ENCODE measurements around the gene TMEM25.
"Not testable (repeated sequence)": the region's sequence is repeated elsewhere in the genome, so short reads cannot be mapped to it uniquely, and the experiment has no call there.

TMEM25 gene

GRCh38 chr11:118532091-118532490 lies 1.1 kb downstream of the TMEM25 start:
- DNase-seq (ENCODE audit: low read depth, low spot score) = no peak

DNA sequence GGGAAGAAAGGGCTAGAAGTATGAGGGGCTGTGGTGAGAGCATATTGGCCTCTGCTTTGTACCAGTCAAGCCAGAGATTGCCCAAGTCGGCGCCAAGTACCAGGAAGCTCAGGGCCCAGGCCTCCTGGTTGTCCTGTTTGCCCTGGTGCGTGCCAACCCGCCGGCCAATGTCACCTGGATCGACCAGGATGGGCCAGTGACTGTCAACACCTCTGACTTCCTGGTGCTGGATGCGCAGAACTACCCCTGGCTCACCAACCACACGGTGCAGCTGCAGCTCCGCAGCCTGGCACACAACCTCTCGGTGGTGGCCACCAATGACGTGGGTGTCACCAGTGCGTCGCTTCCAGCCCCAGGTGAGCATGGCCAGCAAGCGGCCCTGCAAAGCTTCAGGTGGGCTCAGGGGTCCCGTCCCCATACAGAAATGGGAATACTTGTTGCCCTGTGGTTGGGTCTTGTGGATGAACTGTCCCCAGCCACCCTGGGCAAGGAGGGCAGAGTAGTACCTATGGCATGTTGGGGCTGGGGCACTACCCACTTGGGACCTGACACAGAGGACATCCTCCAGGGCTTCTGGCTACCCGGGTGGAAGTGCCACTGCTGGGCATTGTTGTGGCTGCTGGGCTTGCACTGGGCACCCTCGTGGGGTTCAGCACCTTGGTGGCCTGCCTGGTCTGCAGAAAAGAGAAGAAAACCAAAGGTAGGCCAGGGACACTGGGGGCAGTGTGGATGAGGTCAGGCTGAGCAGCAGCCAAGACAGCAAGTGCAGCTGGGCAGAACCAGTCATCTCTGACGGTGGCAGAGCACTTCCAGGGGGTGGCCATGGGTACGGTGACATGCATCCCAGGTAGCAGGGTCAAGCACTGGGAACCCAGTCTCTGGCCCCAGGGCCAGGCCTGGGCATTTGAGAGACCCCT lies 2.1 kb downstream of the TMEM25 start:
- no peak for DNase-seq (ENCODE audit: low read depth, low spot score)

DNA sequence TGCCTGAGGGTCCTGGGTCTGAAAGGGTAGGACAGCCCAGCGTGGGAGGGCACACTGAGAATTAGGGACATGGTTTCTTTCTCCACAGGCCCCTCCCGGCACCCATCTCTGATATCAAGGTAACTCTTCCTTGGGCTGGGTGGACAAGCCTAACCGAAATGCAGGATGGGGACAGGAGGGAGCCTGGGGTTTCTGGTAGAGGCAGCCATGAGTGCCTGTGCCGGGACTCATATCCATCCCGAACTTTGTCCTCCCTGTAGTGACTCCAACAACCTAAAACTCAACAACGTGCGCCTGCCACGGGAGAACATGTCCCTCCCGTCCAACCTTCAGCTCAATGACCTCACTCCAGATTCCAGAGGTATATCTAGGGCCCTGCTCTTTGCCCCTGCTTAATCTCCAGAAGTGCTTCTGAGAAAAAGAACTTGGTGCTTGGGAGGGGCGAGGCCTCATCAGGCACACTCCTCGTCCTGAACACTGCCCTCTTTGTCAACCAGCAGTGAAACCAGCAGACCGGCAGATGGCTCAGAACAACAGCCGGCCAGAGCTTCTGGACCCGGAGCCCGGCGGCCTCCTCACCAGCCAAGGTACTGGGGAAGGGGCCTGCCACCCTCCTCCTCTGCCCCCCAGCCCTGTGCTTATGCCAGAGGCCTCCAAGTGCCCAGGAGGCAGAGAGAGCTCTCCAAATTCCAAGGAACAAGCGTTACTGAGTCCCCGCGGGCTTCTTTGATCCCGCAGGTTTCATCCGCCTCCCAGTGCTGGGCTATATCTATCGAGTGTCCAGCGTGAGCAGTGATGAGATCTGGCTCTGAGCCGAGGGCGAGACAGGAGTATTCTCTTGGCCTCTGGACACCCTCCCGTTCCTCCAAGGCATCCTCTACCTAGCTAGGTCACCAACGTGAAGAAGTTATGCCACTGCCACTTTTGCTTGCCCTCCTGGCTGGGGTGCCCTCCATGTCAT lies 3.1 kb downstream of the TMEM25 start:
- DNase-seq (ENCODE audit: low read depth, low spot score) = no peak

- no peak for DNase-seq (ENCODE audit: low read depth, low spot score)
Observed at GRCh38 chr11:118535261-118535660, 4.3 kb downstream of the TMEM25 start.

DNA sequence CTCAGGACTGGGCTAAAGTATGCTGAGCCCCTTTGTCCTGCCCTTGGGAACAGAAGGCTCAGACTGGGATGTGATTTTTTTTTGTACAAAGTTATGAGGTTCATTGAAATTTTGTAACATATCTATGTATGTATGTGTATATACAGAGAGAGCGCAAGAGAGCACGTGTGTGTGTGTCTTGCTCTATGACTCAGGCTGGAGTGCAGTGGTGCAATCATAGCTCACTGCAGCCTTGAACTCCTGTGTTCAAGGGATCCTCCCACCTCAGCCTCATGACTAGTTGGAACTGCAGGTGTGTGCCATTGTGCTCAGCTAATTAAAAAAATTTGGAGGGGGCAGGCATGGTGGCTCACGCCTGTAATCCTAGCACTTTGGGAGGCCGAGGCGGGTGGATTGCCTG lies 5.7 kb downstream of the TMEM25 start:
- no peak for DNase-seq (ENCODE audit: low read depth, low spot score)

- no peak for DNase-seq (ENCODE audit: low read depth, low spot score)
Observed at GRCh38 chr11:118537409-118537980, 6.5 kb downstream of the TMEM25 start.

GRCh38 chr11:118544010-118544646 lies 13.1 kb downstream of the TMEM25 start:
- DNase-seq (ENCODE audit: low read depth, low spot score) = no peak

- DNase-seq (ENCODE audit: low read depth, low spot score) = no peak
Observed at GRCh38 chr11:118544647-118545010, 13.6 kb downstream of the TMEM25 start.

DNA sequence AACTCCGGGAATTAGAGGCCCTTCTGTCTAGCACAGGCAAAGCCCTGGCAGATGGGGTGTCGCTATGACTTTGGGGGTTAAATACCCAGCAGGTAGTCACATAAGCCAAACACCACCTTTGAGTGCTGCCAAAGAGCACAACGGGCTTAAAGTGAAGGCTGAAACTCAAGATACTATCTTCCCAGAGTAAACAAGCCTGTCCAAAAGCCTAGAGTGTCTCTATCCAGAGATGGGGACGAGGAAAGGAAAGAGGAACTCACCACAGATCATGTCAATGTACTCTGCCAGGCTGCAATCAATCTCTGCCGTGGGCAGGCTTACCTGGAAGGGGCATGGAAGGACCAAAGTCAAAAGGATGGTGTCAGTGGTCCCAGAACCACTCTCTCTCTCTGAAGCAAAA lies 14.5 kb downstream of the TMEM25 start:
- no peak for DNase-seq (ENCODE audit: low read depth, low spot score)

- no peak for DNase-seq (ENCODE audit: low read depth, low spot score)
Observed at GRCh38 chr11:118547132-118547531, 16.1 kb downstream of the TMEM25 start.

GRCh38 chr11:118552341-118552740 lies 21.3 kb downstream of the TMEM25 start:
- no peak for DNase-seq (ENCODE audit: low read depth, low spot score)

DNA sequence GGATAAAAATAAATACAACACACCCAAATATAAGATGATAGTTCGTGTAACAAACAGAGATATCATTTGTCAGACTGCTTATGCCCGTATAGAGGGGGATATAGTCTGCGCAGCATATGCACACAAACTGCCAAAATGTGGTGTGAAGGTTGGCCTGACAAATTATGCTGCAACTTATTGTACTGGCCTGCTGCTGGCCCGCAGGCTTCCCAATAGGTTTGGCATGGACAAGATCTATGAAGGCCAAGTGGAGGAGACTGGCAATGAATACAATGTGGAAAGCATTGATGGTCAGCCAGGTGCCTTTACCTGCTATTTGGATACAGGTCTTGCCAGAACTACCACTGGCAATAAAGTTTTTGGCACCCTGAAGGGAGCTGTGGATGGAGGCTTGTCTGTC lies 29.8 kb downstream of the TMEM25 start:
- no peak for DNase-seq (ENCODE audit: low read depth, low spot score)

GRCh38 chr11:118565051-118565450 lies 34.1 kb downstream of the TMEM25 start:
- DNase-seq (ENCODE audit: low read depth, low spot score) = no peak

GRCh38 chr11:118569670-118570069 lies 38.7 kb downstream of the TMEM25 start:
- no peak for DNase-seq (ENCODE audit: low read depth, low spot score)

DNA sequence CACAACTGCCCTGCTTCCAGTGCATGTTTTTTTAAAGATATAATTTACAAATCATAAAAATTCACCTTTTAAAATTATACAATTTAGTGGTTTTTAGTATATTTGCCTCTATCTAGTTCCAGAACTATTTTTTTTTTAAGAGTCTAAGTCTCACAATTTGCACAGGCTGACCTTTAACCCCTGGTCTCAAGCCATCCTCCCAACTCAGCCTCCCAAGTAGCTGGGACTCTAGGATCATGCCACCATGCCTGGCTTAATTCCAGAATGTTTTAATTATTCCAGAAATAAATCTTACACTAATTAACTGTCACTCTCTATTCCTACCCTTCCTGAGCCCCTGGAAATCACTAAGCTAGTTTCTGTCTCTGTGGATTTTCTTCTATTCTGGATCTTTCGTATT lies 39.8 kb downstream of the TMEM25 start:
- DNase-seq (ENCODE audit: low read depth, low spot score) = no peak

GRCh38 chr11:118571701-118572060 lies 40.7 kb downstream of the TMEM25 start:
- peak; percentile 18 for DNase-seq (ENCODE audit: low read depth, low spot score)

DNA sequence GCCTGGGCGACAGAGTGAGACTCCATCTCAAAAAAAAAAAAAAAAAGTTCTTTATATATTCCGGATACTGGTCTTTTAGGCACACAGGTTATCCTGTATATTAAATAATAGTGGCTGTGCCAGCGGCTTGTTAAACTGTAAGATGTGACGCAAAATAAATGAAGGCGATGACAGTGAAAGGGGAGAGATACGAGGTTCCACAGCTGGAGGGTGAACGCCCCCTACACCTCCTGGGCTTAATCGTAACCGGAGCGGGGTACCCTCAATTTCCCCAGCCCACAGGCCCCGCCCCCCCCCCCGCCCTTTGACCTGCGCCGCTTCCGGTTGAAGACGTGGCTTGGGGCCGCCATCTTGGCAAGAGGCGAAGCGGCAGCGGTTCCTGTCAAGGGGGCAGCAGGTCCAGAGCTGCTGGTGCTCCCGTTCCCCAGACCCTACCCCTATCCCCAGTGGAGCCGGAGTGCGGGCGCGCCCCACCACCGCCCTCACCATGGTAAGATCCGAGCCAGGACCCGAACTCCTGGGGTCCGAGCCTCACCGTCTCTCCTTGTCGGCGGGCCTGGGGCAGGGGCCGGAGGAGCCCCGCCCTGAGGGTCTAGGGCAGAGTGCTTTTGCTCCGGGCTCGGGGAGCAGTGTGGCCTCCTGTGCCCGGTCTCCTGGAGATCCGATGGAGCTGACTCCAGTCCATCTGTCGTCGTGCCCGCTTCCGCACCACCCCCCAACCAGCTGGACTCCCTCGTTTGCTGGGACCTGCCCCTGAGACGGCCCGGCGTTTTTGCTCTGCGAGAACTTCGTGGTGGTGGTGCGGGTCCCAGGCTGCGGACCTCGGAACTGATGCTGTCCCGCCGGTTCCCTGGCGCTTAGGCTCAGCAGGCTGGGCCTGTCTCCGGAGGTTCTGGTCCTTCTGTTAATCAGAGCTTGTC lies 41.3 kb downstream of the TMEM25 start, which contains the start of gene ARCN1:
Gene ARCN1, plus strand, starts transcription at position 349 of the 920 bp plus-strand sequence. Its CDS starts 139 bp downstream, at position 488.
- DNase-seq (ENCODE audit: low read depth, low spot score) = peak; percentile 83

DNA sequence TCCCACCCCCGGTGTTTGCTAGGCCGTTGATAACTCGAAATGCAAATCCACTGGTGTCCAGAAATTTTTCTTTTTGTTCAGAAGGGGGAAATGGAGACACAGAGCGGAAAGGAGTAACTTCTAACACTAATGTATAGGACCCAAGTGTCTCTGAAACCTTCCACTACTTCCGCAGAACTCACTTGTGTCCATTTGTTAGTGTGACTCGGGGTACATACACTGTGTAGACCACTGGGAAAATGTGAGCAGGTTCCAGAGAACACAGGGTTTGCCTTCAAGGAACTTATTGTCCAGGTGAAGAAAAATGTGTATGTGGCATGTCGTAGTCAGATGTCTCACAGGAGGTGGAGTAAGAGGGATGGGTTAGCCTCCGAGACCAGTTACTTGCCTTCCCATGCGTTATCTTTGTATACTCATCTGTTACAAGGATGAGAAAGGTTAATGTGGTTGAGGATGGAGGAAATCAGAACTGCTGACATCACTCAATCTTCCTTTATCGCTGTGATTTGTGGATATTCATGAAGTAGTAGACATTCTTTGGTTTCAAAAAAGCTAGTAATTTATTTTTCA lies 42.1 kb downstream of the TMEM25 start:
- peak; percentile 32 for DNase-seq (ENCODE audit: low read depth, low spot score)

GRCh38 chr11:118574636-118575035 lies 43.6 kb downstream of the TMEM25 start:
- DNase-seq (ENCODE audit: low read depth, low spot score) = peak; percentile 5

DNA sequence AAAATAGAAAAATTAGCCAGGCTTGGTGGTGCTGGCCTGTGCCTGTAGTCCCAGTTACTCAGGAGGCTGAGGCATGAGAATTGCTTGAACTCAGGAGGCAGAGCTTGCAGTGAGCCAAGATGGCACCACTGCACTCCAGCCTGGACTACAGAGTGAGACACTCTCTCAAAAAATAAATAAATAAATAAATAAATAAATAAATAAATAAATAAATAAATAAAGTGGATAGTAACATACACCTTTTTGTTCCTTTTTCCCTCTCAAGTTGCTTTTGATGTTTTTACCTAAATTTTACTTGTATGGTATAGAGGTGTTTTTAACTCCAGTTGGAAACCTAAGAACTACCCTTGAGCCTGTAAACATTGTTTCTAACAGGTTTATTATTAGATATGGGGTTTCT lies 47.0 kb downstream of the TMEM25 start:
- DNase-seq (ENCODE audit: low read depth, low spot score) = not testable (repeated sequence)
